Stimulated activated CD4-positive, alpha-beta T cell treated with anti-CD3 and anti-CD28 coated beads, Interleukin-12 subunit alpha, Interleukin-12 subunit beta, amount 100 ng/mL, for 48 hours (primary cell): ENCODE measurements around the gene SETBP1.

Experiments used
- DNase-seq, 3 donors: peaks; one replicate each; pipeline ENCODE4 v3.0.0-alpha.2; 2020; ENCODE audit warnings: low read depth in 2 of 3, low spot score in 1 of 3

Gene SETBP1

GRCh38 chr18:44837482-44838180 lies 156.9 kb downstream of the SETBP1 start:
- no peak for DNase-seq

- DNase-seq = peak; percentile 39 to 58 (median 43)
Observed at GRCh38 chr18:44838971-44839666, 158.4 kb downstream of the SETBP1 start.

- no peak for DNase-seq
Observed at GRCh38 chr18:44840058-44840790, 159.5 kb downstream of the SETBP1 start.

GRCh38 chr18:44841221-44841620 lies 160.5 kb downstream of the SETBP1 start:
- DNase-seq = no peak

GRCh38 chr18:44841752-44842587 lies 161.3 kb downstream of the SETBP1 start:
- DNase-seq = no peak

- no peak for DNase-seq
Observed at GRCh38 chr18:44842588-44843412, 162.1 kb downstream of the SETBP1 start.

GRCh38 chr18:44844486-44844885 lies 163.8 kb downstream of the SETBP1 start:
- DNase-seq = no peak

- DNase-seq = no peak
Observed at GRCh38 chr18:44846450-44846849, 165.8 kb downstream of the SETBP1 start.

GRCh38 chr18:44848644-44849335 lies 168.1 kb downstream of the SETBP1 start:
- no peak for DNase-seq

GRCh38 chr18:44849361-44849760 lies 168.7 kb downstream of the SETBP1 start:
- no peak for DNase-seq

- DNase-seq = no peak
Observed at GRCh38 chr18:44850001-44850400, 169.3 kb downstream of the SETBP1 start.

- no peak for DNase-seq
Observed at GRCh38 chr18:44851856-44852621, 171.4 kb downstream of the SETBP1 start.

GRCh38 chr18:44852818-44853217 lies 172.1 kb downstream of the SETBP1 start:
- DNase-seq = no peak

- DNase-seq = no peak
Observed at GRCh38 chr18:44853430-44853829, 172.7 kb downstream of the SETBP1 start.

- no peak for DNase-seq
Observed at GRCh38 chr18:44855681-44856080, 175.0 kb downstream of the SETBP1 start.

GRCh38 chr18:44856157-44856556 lies 175.5 kb downstream of the SETBP1 start:
- DNase-seq = no peak

- DNase-seq = no peak
Observed at GRCh38 chr18:44857081-44857480, 176.4 kb downstream of the SETBP1 start.

- DNase-seq = no peak
Observed at GRCh38 chr18:44857744-44858491, 177.2 kb downstream of the SETBP1 start.
